Uterus (tissue), 4 donors: ENCODE measurements around the gene PAPPA2. TPM values are rescaled to one million over a fixed set of nuclear protein-coding genes. Genes with fewer than 3 reads are reported as not detected.

Experiments used
- DNase-seq, 2 donors: peaks; one replicate each; pipeline ENCODE4 v3.0.0-alpha.2; 2019 to 2020
- H3K27ac ChIP-seq, 2 donors: fragments of 200-600 bp; sonication (generic); 1 replicate in 1 of 2; 2 replicates in 1 of 2; pipeline ENCODE4 v1.5.1; 2016 to 2018
- H3K27me3 ChIP-seq, 2 donors: fragments of 200-600 bp; sonication (generic); one replicate each; pipeline ENCODE4 v1.5.1; 2018 to 2019; ENCODE audit warnings: control low read depth in 1 of 2
- H3K36me3 ChIP-seq, 2 donors: fragments of 200-600 bp; sonication (generic); one replicate each; pipeline ENCODE4 v1.5.1; 2019; ENCODE audit warnings: control low read depth in 1 of 2
- H3K4me1 ChIP-seq, 2 donors: fragments of 200-600 bp; sonication (generic); one replicate each; pipeline ENCODE4 v1.5.1; 2018 to 2019; ENCODE audit warnings: control low read depth in 1 of 2
- H3K4me3 ChIP-seq, 2 donors: fragments of 200-600 bp; sonication (generic); 1 replicate in 1 of 2; 2 replicates in 1 of 2; pipeline ENCODE4 v1.5.1; 2018 to 2019; ENCODE audit warnings: mild to moderate bottlenecking in 1 of 2
- H3K9me3 ChIP-seq, 2 donors: fragments of 200-600 bp; sonication (generic); one replicate each; pipeline ENCODE4 v1.5.1; 2019; ENCODE audit warnings: control low read depth in 1 of 2
- CTCF ChIP-seq, 4 experiments: fragments of 200-600 bp in 2 of 4; fragments of 450-650 bp in 2 of 4; sonication (generic) in 2 of 4; IDR thresholded peaks; one replicate each; pipeline ENCODE4 v1.5.1; 2016 to 2019; ENCODE audit warnings: antibody characterized with exemption in 4 of 4, mild to moderate bottlenecking in 2 of 4, moderate library complexity in 1 of 4
- POLR2A ChIP-seq, 2 donors: fragments of 450-650 bp; IDR thresholded peaks; one replicate each; pipeline ENCODE4 v1.6.1; 2016; ENCODE audit warnings: antibody characterized with exemption in 2 of 2, mild to moderate bottlenecking in 1 of 2, moderate library complexity in 1 of 2
- intact Hi-C: fragments of 100-400 bp; cut with DNase I; formaldehyde crosslinking; loops from one replicate; pipeline ENCODE4 v1.15.1; 2023; ENCODE audit warnings: low total_unique reads
- total RNA-seq, 4 donors: library from RNA; depleted of rRNA in 3 of 4; stranded (reverse); fragments of >200 nt in 3 of 4; gene quantifications; one replicate each; pipeline versions ENCODE4 v1.1.0 to v1.2.4, GENCODE V29; 2014 to 2023
- donor health status: DM: yes; HTN: yes; CAD: no.

Gene PAPPA2
- total RNA-seq, 4 donors from 2014 or later: 0.51 to 4.0 (median 0.73) TPM; not detected in 1

- no peaks in the 10 kb centered on the region for H3K27me3 ChIP-seq
- no peak for DNase-seq
- H3K36me3 ChIP-seq: no peaks in the 10 kb centered on the region
- H3K4me3 ChIP-seq: no peak overlapping the region
- H3K4me1 ChIP-seq: peaks cover 0 to 6% of the 10 kb centered on the region in 2 donors
- intact Hi-C loops: no loop called here
- no peaks in the 10 kb centered on the region for H3K9me3 ChIP-seq
- TF ChIP-seq POLR2A (IDR thresholded peaks at IDR 0.05): no peak
- TF ChIP-seq CTCF (IDR thresholded peaks at IDR 0.05): no peak
- H3K27ac ChIP-seq: no peak overlapping the region
Observed at GRCh38 chr1:176471338-176472121, 8.6 kb downstream of the PAPPA2 start.

GRCh38 chr1:176479971-176480370 lies 17.0 kb downstream of the PAPPA2 start:
- Histone ChIP-seq H3K27me3 (no peaks in the 10 kb centered on the region), H3K4me1 (no peaks in the 10 kb centered on the region), H3K4me3 (no peak overlapping the region), H3K9me3 (no peaks in the 10 kb centered on the region), H3K27ac (no peak overlapping the region), H3K36me3 (no peaks in the 10 kb centered on the region)
- intact Hi-C loops: no loop called here
- TF ChIP-seq CTCF (IDR thresholded peaks at IDR 0.05) (no peak), POLR2A (IDR thresholded peaks at IDR 0.05) (no peak)
- DNase-seq: no peak

- Histone ChIP-seq H3K9me3 (no peaks in the 10 kb centered on the region), H3K27ac (no peak overlapping the region), H3K4me1 (no peaks in the 10 kb centered on the region), H3K27me3 (no peaks in the 10 kb centered on the region), H3K4me3 (no peak overlapping the region), H3K36me3 (no peaks in the 10 kb centered on the region)
- no peak for DNase-seq
- intact Hi-C loops: no loop called here
- TF ChIP-seq POLR2A (IDR thresholded peaks at IDR 0.05) (no peak), CTCF (IDR thresholded peaks at IDR 0.05) (no peak)
Observed at GRCh38 chr1:176480750-176481149, 17.8 kb downstream of the PAPPA2 start.

GRCh38 chr1:176485083-176485482 lies 22.1 kb downstream of the PAPPA2 start:
- H3K27ac ChIP-seq: no peak overlapping the region
- no peaks in the 10 kb centered on the region for H3K27me3 ChIP-seq
- intact Hi-C loops: no loop called here
- H3K36me3 ChIP-seq: no peaks in the 10 kb centered on the region
- no peaks in the 10 kb centered on the region for H3K4me1 ChIP-seq
- H3K9me3 ChIP-seq: no peaks in the 10 kb centered on the region
- DNase-seq: no peak
- TF ChIP-seq POLR2A (IDR thresholded peaks at IDR 0.05) (no peak), CTCF (IDR thresholded peaks at IDR 0.05) (no peak)
- no peak overlapping the region for H3K4me3 ChIP-seq

- no peak overlapping the region for H3K27ac ChIP-seq
- DNase-seq: no peak
- intact Hi-C loops: no loop called here
- no peaks in the 10 kb centered on the region for H3K36me3 ChIP-seq
- TF ChIP-seq CTCF (IDR thresholded peaks at IDR 0.05) (no peak), POLR2A (IDR thresholded peaks at IDR 0.05) (no peak)
- H3K4me1 ChIP-seq: no peaks in the 10 kb centered on the region
- no peaks in the 10 kb centered on the region for H3K9me3 ChIP-seq
- no peaks in the 10 kb centered on the region for H3K27me3 ChIP-seq
- no peak overlapping the region for H3K4me3 ChIP-seq
Observed at GRCh38 chr1:176494436-176494835, 31.5 kb downstream of the PAPPA2 start.
